Adipocyte (in vitro differentiated cells): Measurements from ENCODE around the gene PTBP2.
"Not testable (repeated sequence)": the region's sequence is repeated elsewhere in the genome, so short reads cannot be mapped to it uniquely, and the experiment has no call there.

Source experiments
- DNase-seq: peaks from one replicate; pipeline ENCODE4 v3.0.0-alpha.2; 2015; ENCODE audit warnings: low read depth
- H3K27me3 ChIP-seq: replicated peaks from 2 replicates; pipeline ENCODE4 v1.7.0; 2013; ENCODE audit warnings: mild to moderate bottlenecking, low read length, moderate library complexity; ENCODE audit not compliant: control insufficient read depth, insufficient read depth
- H3K36me3 ChIP-seq: 2 replicates; pipeline ENCODE4 v1.7.0; 2013; ENCODE audit warnings: low read length, mild to moderate bottlenecking, moderate library complexity; ENCODE audit not compliant: control insufficient read depth, insufficient read depth, severe bottlenecking
- H3K4me1 ChIP-seq: 2 replicates; pipeline ENCODE4 v1.7.0; 2013; ENCODE audit warnings: mild to moderate bottlenecking, low read length, moderate library complexity; ENCODE audit not compliant: control insufficient read depth, insufficient read depth
- H3K4me3 ChIP-seq: 2 replicates; pipeline ENCODE4 v1.7.0; 2013; ENCODE audit warnings: mild to moderate bottlenecking, low read length, moderate library complexity
- H3K9ac ChIP-seq: 2 replicates; pipeline ENCODE4 v1.7.0; 2013; ENCODE audit warnings: mild to moderate bottlenecking, low read length, moderate library complexity
- H3K9me3 ChIP-seq: 2 replicates; pipeline ENCODE4 v1.7.0; 2013; ENCODE audit warnings: mild to moderate bottlenecking, low read length, moderate library complexity; ENCODE audit not compliant: control insufficient read depth

PTBP2 gene

GRCh38 chr1:96741335-96741734, 19.8 kb downstream of the PTBP2 start:
- Histone ChIP-seq H3K9ac (no peak overlapping the region), H3K4me3 (no peak overlapping the region), H3K9me3 (no peaks in the 10 kb centered on the region), H3K4me1 (peaks cover 15% of the 10 kb centered on the region), H3K36me3 (peaks cover 19% of the 10 kb centered on the region), H3K27me3 (no peaks in the 10 kb centered on the region)
- DNase-seq: no peak

- Histone ChIP-seq H3K27me3 (no peaks in the 10 kb centered on the region), H3K9ac (no peak overlapping the region), H3K4me3 (no peak overlapping the region), H3K36me3 (peaks cover 4% of the 10 kb centered on the region), H3K4me1 (peaks cover 32% of the 10 kb centered on the region), H3K9me3 (no peaks in the 10 kb centered on the region)
- no peak for DNase-seq
Observed at GRCh38 chr1:96746440-96747420, 25.1 kb downstream of the PTBP2 start.

- H3K4me1 ChIP-seq: peaks cover 27% of the 10 kb centered on the region
- no peaks in the 10 kb centered on the region for H3K9me3 ChIP-seq
- H3K4me3 ChIP-seq: no peak overlapping the region
- no peaks in the 10 kb centered on the region for H3K27me3 ChIP-seq
- no peak overlapping the region for H3K9ac ChIP-seq
- no peak for DNase-seq
- H3K36me3 ChIP-seq: peaks cover 12% of the 10 kb centered on the region
Observed at GRCh38 chr1:96747565-96747964, 26.0 kb downstream of the PTBP2 start.

GRCh38 chr1:96748078-96748477, 26.5 kb downstream of the PTBP2 start:
- Histone ChIP-seq H3K4me1 (peaks cover 27% of the 10 kb centered on the region), H3K27me3 (no peaks in the 10 kb centered on the region), H3K9me3 (no peaks in the 10 kb centered on the region), H3K36me3 (peaks cover 18% of the 10 kb centered on the region), H3K4me3 (no peak overlapping the region), H3K9ac (no peak overlapping the region)
- no peak for DNase-seq

GRCh38 chr1:96749618-96750017, 28.0 kb downstream of the PTBP2 start:
- H3K4me3 ChIP-seq: no peak overlapping the region
- no peaks in the 10 kb centered on the region for H3K27me3 ChIP-seq
- peaks cover 33% of the 10 kb centered on the region for H3K36me3 ChIP-seq
- no peaks in the 10 kb centered on the region for H3K9me3 ChIP-seq
- peaks cover 23% of the 10 kb centered on the region for H3K4me1 ChIP-seq
- no peak for DNase-seq
- no peak overlapping the region for H3K9ac ChIP-seq

- DNase-seq: no peak
- no peak overlapping the region for H3K4me3 ChIP-seq
- H3K4me1 ChIP-seq: peaks cover 18% of the 10 kb centered on the region
- H3K9me3 ChIP-seq: no peaks in the 10 kb centered on the region
- no peak overlapping the region for H3K9ac ChIP-seq
- H3K36me3 ChIP-seq: peaks cover 57% of the 10 kb centered on the region
- no peaks in the 10 kb centered on the region for H3K27me3 ChIP-seq
Observed at GRCh38 chr1:96752394-96752793, 30.8 kb downstream of the PTBP2 start.

- Histone ChIP-seq H3K27me3 (no peaks in the 10 kb centered on the region), H3K4me3 (no peak overlapping the region), H3K4me1 (no peaks in the 10 kb centered on the region), H3K36me3 (peaks cover 61% of the 10 kb centered on the region), H3K9ac (no peak overlapping the region), H3K9me3 (no peaks in the 10 kb centered on the region)
- peak; percentile 2 for DNase-seq
Observed at GRCh38 chr1:96756789-96757188, 35.2 kb downstream of the PTBP2 start.

- not testable (repeated sequence) for H3K9me3 ChIP-seq, H3K4me3 ChIP-seq, DNase-seq, H3K9ac ChIP-seq, H3K27me3 ChIP-seq
- Histone ChIP-seq H3K4me1 (peaks cover 11% of the 10 kb centered on the region), H3K36me3 (peaks cover 18% of the 10 kb centered on the region)
Observed at GRCh38 chr1:96762586-96762985, 41.0 kb downstream of the PTBP2 start.

GRCh38 chr1:96763514-96763913, 41.9 kb downstream of the PTBP2 start:
- peaks cover 11% of the 10 kb centered on the region for H3K4me1 ChIP-seq
- no peak overlapping the region for H3K9ac ChIP-seq
- no peaks in the 10 kb centered on the region for H3K27me3 ChIP-seq
- no peak overlapping the region for H3K4me3 ChIP-seq
- H3K36me3 ChIP-seq: peaks cover 25% of the 10 kb centered on the region
- DNase-seq: no peak
- H3K9me3 ChIP-seq: no peaks in the 10 kb centered on the region

GRCh38 chr1:96764469-96764868, 42.9 kb downstream of the PTBP2 start:
- no peaks in the 10 kb centered on the region for H3K27me3 ChIP-seq
- H3K4me1 ChIP-seq: peaks cover 11% of the 10 kb centered on the region
- peaks cover 20% of the 10 kb centered on the region for H3K36me3 ChIP-seq
- H3K9me3 ChIP-seq: no peaks in the 10 kb centered on the region
- H3K9ac ChIP-seq: no peak overlapping the region
- no peak overlapping the region for H3K4me3 ChIP-seq
- peak; percentile 23 for DNase-seq

- no peaks in the 10 kb centered on the region for H3K9me3 ChIP-seq
- H3K9ac ChIP-seq: no peak overlapping the region
- no peak for DNase-seq
- no peak overlapping the region for H3K4me3 ChIP-seq
- H3K27me3 ChIP-seq: no peaks in the 10 kb centered on the region
- no peaks in the 10 kb centered on the region for H3K4me1 ChIP-seq
- peaks cover 60% of the 10 kb centered on the region for H3K36me3 ChIP-seq
Observed at GRCh38 chr1:96771847-96772246, 50.3 kb downstream of the PTBP2 start.
